Activated B cell treated with CpG ODN at 0.5 μM for 24 hours (primary cell): Measurements from ENCODE around the gene CRTC3. TPM values are rescaled to one million over a fixed set of nuclear protein-coding genes. Genes with fewer than 3 reads are reported as not detected.
A peak's percentile ranks its signal among the peaks of the same experiment; 100 is the strongest.

Experiments
- ATAC-seq: fragments of 200-7000 bp; cut with Tn5 transposase; one replicate; pipeline ENCODE4 v1.10.0; 2021; ENCODE audit warnings: low read depth, mild to moderate bottlenecking, moderate library complexity
- CTCF ChIA-PET: fragments of 350-600 bp; sonication (Branson Sonifier 250); formaldehyde crosslinking; loops from one replicate; lab custom pipeline; 2021; ENCODE audit warnings: antibody characterized with exemption; lab: Charles Lee
- POLR2A ChIA-PET: fragments of 350-600 bp; sonication (Branson Sonifier 250); formaldehyde crosslinking; loops from one replicate; lab custom pipeline; 2021; ENCODE audit warnings: antibody characterized with exemption; lab: Charles Lee
- DNase-seq: peaks from one replicate; pipeline ENCODE4 v3.0.0; 2022
- H3K27ac Mint-ChIP-seq: one replicate; pipeline ENCODE4 v1.8.0; 2020; ENCODE audit warnings: mixed read lengths
- H3K27me3 Mint-ChIP-seq: one replicate; pipeline ENCODE4 v1.8.0; 2021; ENCODE audit warnings: mixed read lengths
- H3K36me3 Mint-ChIP-seq: one replicate; pipeline ENCODE4 v1.8.0; 2021; ENCODE audit warnings: low read depth, mixed read lengths
- H3K4me1 Mint-ChIP-seq: one replicate; pipeline ENCODE4 v1.8.0; 2021; ENCODE audit warnings: mixed read lengths
- H3K4me3 Mint-ChIP-seq: one replicate; pipeline ENCODE4 v1.8.0; 2020; ENCODE audit warnings: mild to moderate bottlenecking, mixed read lengths
- H3K9me3 Mint-ChIP-seq: one replicate; pipeline ENCODE4 v1.8.0; 2020; ENCODE audit warnings: mixed read lengths
- CTCF ChIP-seq: fragments of 200-600 bp; IDR thresholded peaks from one replicate; pipeline ENCODE4 v1.8.0; 2022; ENCODE audit warnings: antibody characterized with exemption, mild to moderate bottlenecking
- intact Hi-C: fragments of 100-400 bp; cut with micrococcal nuclease; formaldehyde crosslinking; loops from one replicate; pipeline ENCODE4 v1.15.1; 2024
- total RNA-seq: library from RNA; stranded (reverse); gene quantifications from 2 replicates; pipeline ENCODE4 v1.2.3, GENCODE V29; 2022

The CRTC3 gene
- total RNA-seq, 1 donor from 2014 or later: 65.0 TPM

- Mint-ChIP-seq H3K36me3 (peaks cover 21% of the 10 kb centered on the region), H3K27me3 (no peaks in the 10 kb centered on the region), H3K9me3 (no peaks in the 10 kb centered on the region), H3K4me1 (peaks cover 88% of the 10 kb centered on the region), H3K4me3 (peak overlapping the region; percentile 58), H3K27ac (peak overlapping the region; percentile 88)
- DNase-seq (no peak), ATAC-seq (peak; percentile 75)
- intact Hi-C loops: loop anchor here (1.0 to 2.0 kb wide), 3 partner anchors 13 to 30 kb away; no protein-coding TSS in a partner anchor
- no peak for TF ChIP-seq CTCF
- ChIA-PET CTCF (interaction anchor here (0.9 to 1.7 kb wide), 3 partner anchors 28 to 40 kb away, joined by 3 to 7 read pairs (median 4); no protein-coding TSS in a partner anchor), POLR2A (interaction anchor here (0.6 to 2.0 kb wide), 8 partner anchors 8 to 42 kb away, joined by 3 to 12 read pairs (median 4); partner anchors contain the start of gene CRTC3)
These were observed 34.3 kb downstream of the CRTC3 start for GRCh38 chr15:90564051-90564450.

- no peak for TF ChIP-seq CTCF
- ChIA-PET POLR2A (interaction anchor here (1.1 to 2.0 kb wide), 7 partner anchors 9 to 34 kb away, joined by 3 to 12 read pairs (median 4); partner anchors contain the start of gene CRTC3), CTCF (interaction anchor here (0.9 to 1.7 kb wide), 3 partner anchors 28 to 39 kb away, joined by 3 to 7 read pairs (median 4); no protein-coding TSS in a partner anchor)
- no peak for ATAC-seq
- peak overlapping the region; percentile 88 for H3K27ac Mint-ChIP-seq
- H3K36me3 Mint-ChIP-seq: peaks cover 17% of the 10 kb centered on the region
- no peak for DNase-seq
- no peaks in the 10 kb centered on the region for H3K9me3 Mint-ChIP-seq
- intact Hi-C loops: loop anchor here (1.0 to 2.0 kb wide), 3 partner anchors 14 to 30 kb away; no protein-coding TSS in a partner anchor
- peaks cover 85% of the 10 kb centered on the region for H3K4me1 Mint-ChIP-seq
- H3K4me3 Mint-ChIP-seq: peak overlapping the region; percentile 58
- no peaks in the 10 kb centered on the region for H3K27me3 Mint-ChIP-seq
These were observed 34.9 kb downstream of the CRTC3 start for GRCh38 chr15:90564590-90564989.

- CTCF ChIA-PET: no interaction called here
- intact Hi-C loops: loop anchor here (2.0 kb wide), 2 partner anchors 15 to 17 kb away; no protein-coding TSS in a partner anchor
- ATAC-seq: no peak
- POLR2A ChIA-PET: interaction anchor here (0.5 to 1.6 kb wide), 2 partner anchors 28 to 33 kb away, joined by 8 to 9 read pairs; no protein-coding TSS in a partner anchor
- TF ChIP-seq CTCF: no peak
- Mint-ChIP-seq H3K36me3 (peaks cover 10% of the 10 kb centered on the region), H3K27me3 (no peaks in the 10 kb centered on the region), H3K4me3 (no peak overlapping the region), H3K27ac (no peak overlapping the region), H3K9me3 (no peaks in the 10 kb centered on the region), H3K4me1 (peaks cover 81% of the 10 kb centered on the region)
- DNase-seq: no peak
These were observed 36.1 kb downstream of the CRTC3 start for GRCh38 chr15:90565866-90566265.

GRCh38 chr15:90570643-90571042 is 40.9 kb downstream of the CRTC3 start:
- CTCF ChIA-PET: interaction anchor here (0.8 kb wide), 1 partner anchor 20 kb away, joined by 3 read pairs; no protein-coding TSS in a partner anchor
- POLR2A ChIA-PET: interaction anchor here (1.1 kb wide), 1 partner anchor 15 kb away, joined by 8 read pairs; no protein-coding TSS in a partner anchor
- peaks cover 8% of the 10 kb centered on the region for H3K36me3 Mint-ChIP-seq

More at GRCh38 chr15:90570643-90571042, 40.9 kb downstream of the CRTC3 start:
- Mint-ChIP-seq H3K9me3 (no peaks in the 10 kb centered on the region), H3K4me1 (peaks cover 65% of the 10 kb centered on the region), H3K27me3 (no peaks in the 10 kb centered on the region), H3K27ac (peak overlapping the region; percentile 84), H3K4me3 (no peak overlapping the region)
- intact Hi-C loops: loop anchor here (2.0 to 5.0 kb wide), 2 partner anchors 14 to 38 kb away; no protein-coding TSS in a partner anchor
- ATAC-seq (no peak), DNase-seq (no peak)
- no peak for TF ChIP-seq CTCF
